C4-2B (cell line): ENCODE data around the gene UMAD1.

Experiments
- ZFX ChIP-seq: fragments of 450-650 bp; IDR thresholded peaks from 2 replicates; pipeline ENCODE4 v1.6.1; 2017
- TF ChIP-seq, protein P1 (sequence below): fragments of 450-650 bp; conservative IDR thresholded peaks from 2 replicates; pipeline ENCODE4 v1.5.1; 2017; ENCODE audit warnings: mild to moderate bottlenecking

- TF ChIP-seq, protein P1, sequence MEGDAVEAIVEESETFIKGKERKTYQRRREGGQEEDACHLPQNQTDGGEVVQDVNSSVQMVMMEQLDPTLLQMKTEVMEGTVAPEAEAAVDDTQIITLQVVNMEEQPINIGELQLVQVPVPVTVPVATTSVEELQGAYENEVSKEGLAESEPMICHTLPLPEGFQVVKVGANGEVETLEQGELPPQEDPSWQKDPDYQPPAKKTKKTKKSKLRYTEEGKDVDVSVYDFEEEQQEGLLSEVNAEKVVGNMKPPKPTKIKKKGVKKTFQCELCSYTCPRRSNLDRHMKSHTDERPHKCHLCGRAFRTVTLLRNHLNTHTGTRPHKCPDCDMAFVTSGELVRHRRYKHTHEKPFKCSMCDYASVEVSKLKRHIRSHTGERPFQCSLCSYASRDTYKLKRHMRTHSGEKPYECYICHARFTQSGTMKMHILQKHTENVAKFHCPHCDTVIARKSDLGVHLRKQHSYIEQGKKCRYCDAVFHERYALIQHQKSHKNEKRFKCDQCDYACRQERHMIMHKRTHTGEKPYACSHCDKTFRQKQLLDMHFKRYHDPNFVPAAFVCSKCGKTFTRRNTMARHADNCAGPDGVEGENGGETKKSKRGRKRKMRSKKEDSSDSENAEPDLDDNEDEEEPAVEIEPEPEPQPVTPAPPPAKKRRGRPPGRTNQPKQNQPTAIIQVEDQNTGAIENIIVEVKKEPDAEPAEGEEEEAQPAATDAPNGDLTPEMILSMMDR, result no peak
- no peak for TF ChIP-seq ZFX
Measured at GRCh38 chr7:7808626-7809025, 168.1 kb downstream of the UMAD1 start.
